Fibroblast of skin of left biceps (primary cell): Measurements from ENCODE around the gene CCDC86.
"Not testable (repeated sequence)": the region's sequence is repeated elsewhere in the genome, so short reads cannot be mapped to it uniquely, and the experiment has no call there.

Source experiments
- DNase-seq, 2 experiments: peaks; one replicate each; pipeline ENCODE4 v3.0.0-alpha.2; 2013; ENCODE audit warnings: low read depth in 2 of 2

CCDC86 gene, protein sequence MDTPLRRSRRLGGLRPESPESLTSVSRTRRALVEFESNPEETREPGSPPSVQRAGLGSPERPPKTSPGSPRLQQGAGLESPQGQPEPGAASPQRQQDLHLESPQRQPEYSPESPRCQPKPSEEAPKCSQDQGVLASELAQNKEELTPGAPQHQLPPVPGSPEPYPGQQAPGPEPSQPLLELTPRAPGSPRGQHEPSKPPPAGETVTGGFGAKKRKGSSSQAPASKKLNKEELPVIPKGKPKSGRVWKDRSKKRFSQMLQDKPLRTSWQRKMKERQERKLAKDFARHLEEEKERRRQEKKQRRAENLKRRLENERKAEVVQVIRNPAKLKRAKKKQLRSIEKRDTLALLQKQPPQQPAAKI

DNA sequence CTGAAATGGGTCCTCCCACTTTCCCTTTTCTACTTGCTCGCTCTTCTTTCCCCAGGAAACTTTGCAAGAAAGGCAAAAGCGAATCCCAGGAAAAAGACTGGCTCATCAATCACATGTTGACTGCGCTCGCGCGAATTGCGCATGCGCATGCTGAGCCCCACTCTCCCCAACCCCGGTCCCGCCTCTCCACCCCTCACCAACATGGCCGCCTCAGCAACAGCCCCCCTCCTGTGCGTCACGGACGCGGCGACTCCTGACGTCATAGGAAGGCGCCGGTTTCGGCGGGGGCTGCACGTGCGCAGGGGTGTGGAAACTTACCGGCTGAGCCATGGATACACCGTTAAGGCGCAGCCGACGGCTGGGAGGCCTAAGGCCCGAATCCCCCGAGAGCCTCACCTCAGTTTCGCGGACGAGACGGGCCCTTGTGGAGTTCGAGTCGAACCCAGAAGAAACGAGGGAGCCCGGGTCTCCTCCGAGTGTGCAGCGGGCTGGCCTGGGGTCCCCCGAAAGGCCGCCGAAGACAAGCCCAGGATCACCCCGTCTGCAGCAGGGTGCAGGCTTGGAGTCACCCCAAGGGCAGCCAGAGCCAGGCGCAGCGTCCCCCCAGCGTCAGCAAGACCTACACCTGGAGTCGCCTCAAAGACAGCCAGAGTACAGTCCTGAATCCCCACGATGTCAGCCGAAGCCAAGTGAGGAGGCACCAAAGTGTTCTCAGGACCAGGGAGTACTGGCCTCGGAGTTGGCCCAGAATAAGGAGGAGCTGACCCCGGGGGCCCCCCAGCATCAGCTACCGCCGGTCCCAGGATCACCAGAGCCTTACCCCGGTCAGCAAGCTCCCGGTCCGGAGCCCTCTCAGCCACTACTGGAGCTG is at the start of gene CCDC86:
CCDC86 (plus strand) TSS at position 317 of the 871 bp plus-strand sequence; CDS start at position 329, 12 bp downstream.
- peak; percentile 87 to 89 for DNase-seq

- DNase-seq, result no peak
Observed at GRCh38 chr11:60792521-60792920, 49.4 kb upstream of the CCDC86 start.

DNA sequence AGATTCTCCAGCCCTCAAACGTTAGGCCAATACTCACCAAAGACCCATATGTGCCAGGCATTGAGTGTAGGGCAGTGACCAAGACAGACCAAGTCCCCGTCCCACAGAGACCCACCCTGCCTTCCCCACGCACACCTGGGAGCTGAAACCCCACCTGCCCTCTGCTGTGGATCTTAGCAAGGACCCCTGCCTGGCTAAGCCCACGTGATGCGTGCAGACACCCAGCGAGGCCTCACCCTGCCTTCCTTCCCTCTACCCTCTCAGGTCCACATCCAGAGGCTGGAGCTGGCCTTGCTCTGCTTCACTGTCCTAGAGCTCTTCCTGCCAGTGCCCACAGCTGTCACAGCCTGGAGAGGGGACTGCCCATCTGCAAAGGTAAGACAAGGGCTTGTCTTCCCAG is 46.6 kb upstream of the CCDC86 start:
- DNase-seq, result no peak

- no peak for DNase-seq
Observed at GRCh38 chr11:60797846-60798630, 43.9 kb upstream of the CCDC86 start.

GRCh38 chr11:60798631-60799030 is 43.3 kb upstream of the CCDC86 start:
- DNase-seq, result no peak

- no peak for DNase-seq
Observed at GRCh38 chr11:60801194-60801593, 40.7 kb upstream of the CCDC86 start.

- DNase-seq, result no peak
Observed at GRCh38 chr11:60803273-60803936, 38.5 kb upstream of the CCDC86 start.

GRCh38 chr11:60809249-60809648 is 32.7 kb upstream of the CCDC86 start:
- no peak for DNase-seq

GRCh38 chr11:60809691-60810090 is 32.2 kb upstream of the CCDC86 start:
- no peak for DNase-seq

- DNase-seq, result no peak
Observed at GRCh38 chr11:60810151-60810550, 31.8 kb upstream of the CCDC86 start.

DNA sequence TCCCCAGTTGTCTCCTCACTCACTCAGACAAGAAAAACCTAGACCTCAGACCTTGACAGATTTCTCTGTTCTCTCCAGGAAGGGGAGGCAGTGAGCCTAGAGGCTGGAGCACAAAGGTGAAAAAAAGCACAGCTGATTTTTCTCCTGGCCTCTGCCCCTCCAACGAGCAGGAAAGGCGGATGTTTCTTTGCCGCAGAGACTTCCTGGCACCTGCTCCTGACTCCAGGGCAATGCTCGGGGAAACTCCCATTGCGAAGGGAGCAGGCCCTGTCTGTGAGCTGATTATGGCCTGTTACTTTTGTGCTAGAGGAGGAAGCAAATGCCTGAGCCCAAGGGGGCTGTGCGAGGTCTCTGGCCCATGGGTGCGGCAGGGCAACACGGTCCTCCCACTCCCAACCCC is 31.3 kb upstream of the CCDC86 start:
- no peak for DNase-seq

DNA sequence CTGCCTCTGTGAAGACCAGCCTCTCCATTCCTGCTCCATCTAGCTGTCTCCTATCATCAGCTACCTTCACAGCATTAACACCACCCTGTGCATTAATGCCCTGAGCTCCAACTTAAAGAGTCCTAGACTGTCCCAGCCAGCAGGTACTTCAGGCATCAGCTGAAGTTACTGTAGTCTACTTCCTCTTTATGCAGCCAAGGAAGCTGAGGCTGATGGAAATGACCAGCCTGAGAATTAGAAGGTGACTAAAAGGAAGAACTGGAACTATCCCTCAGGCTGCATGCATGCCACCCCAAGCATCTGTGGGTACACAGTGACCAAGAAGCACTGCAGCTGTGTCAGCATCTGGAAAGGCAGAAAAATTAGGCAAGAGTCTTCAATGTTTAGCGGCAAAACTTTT is 28.6 kb upstream of the CCDC86 start:
- DNase-seq, result no peak

- DNase-seq, result no peak
Observed at GRCh38 chr11:60814112-60814511, 27.8 kb upstream of the CCDC86 start.

GRCh38 chr11:60816590-60817157 is 25.2 kb upstream of the CCDC86 start:
- DNase-seq, result no peak

DNA sequence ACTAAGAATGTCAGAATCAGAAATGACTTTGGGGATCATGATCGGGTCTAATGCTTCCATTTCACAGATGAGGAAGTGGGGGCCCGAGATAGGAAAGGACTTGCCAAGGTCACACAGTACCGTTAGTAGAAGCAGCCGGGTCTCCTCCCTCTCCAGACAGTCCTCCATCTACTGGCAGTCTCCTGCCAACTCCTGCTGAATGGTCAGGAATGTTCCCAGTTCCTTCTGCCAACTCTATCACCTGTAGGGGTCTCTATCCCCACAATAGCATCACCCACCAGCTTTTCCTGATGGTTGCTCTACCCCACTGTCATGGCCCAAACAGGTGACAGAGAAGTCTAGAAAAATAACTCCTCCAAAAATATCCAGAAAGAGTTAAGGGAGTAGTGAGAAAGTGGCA is 23.9 kb upstream of the CCDC86 start:
- DNase-seq, result no peak

GRCh38 chr11:60821827-60822599 is 19.9 kb upstream of the CCDC86 start:
- DNase-seq, result no peak

GRCh38 chr11:60823745-60824306 is 18.1 kb upstream of the CCDC86 start:
- DNase-seq, result not testable (repeated sequence)

DNA sequence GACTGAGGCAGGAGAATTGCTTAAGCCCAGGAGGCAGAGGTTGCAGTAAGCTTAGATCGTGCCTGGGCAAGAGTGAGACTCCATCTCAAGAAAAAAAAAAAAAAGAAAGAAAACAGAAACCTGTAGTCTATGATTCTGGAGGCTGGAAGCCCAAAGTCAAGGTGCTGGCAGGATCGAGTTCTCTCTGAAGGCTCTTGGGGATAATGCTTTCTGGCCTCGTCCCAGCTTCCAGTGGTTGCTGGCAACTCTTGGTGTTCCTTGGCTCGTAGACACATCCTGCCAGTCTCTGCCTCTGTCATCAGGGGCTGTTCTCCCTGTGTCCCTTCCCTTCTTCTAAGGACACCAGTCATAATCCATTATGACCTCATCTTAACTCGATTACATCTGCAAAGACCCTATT is 16.8 kb upstream of the CCDC86 start:
- DNase-seq, result no peak

- no peak for DNase-seq
Observed at GRCh38 chr11:60825790-60826189, 16.1 kb upstream of the CCDC86 start.

DNA sequence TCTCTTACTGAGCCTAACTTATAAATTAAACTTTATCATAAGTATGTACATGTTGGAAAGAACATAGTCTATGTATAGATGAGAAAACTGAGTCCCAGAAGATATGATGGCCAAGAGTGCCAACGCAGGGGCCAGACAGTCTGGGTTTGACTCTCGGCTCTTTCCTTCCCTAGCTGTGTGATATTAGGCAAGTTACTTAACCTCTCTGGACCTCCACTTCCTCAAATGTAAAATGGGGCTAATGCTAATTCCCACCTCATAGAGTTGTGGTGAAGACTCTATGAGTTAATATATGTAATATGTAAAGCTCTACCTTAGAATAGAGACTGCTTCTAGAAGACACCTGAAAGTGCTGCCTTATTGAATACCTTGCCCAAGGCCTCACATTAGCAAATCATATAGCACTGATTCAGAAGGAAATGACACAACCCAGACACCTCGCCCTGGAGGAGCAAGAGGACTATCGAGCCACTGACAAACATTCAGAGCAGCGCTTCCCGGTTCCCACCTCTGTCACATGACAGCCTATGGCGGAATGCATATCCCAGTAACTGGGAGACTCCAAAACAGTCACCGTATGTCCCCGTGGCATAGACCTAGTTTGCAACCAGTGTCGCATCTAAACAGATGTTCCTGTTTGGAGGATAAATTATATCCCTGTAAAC is 11.3 kb upstream of the CCDC86 start:
- DNase-seq, result no peak
